DMS 273 (cell line): ENCODE measurements around the gene TMEM175.

ENCODE experiments used
- DNase-seq: peaks from one replicate; lab custom pipeline; 2025; ENCODE audit not compliant: unreplicated experiment; lab: John Stamatoyannopoulos, UW

TMEM175 gene

DNA sequence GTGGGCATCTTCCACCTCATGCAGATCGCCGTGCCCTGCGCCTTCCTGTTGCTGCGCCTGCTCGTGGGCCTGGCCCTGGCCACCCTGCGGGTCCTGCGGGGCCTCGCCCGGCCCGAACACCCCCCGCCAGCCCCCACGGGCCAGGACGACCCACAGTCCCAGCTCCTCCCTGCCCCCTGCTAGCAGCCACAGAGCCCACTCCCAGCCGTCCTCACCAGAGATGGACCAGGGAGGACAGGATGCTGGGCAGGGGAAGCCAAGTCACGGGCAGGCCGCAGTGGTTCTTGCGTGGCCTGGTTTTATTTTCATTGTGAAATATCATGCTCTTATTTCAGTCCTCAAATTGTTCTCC, 26.0 kb downstream of the TMEM175 start:
- no peak for DNase-seq

DNA sequence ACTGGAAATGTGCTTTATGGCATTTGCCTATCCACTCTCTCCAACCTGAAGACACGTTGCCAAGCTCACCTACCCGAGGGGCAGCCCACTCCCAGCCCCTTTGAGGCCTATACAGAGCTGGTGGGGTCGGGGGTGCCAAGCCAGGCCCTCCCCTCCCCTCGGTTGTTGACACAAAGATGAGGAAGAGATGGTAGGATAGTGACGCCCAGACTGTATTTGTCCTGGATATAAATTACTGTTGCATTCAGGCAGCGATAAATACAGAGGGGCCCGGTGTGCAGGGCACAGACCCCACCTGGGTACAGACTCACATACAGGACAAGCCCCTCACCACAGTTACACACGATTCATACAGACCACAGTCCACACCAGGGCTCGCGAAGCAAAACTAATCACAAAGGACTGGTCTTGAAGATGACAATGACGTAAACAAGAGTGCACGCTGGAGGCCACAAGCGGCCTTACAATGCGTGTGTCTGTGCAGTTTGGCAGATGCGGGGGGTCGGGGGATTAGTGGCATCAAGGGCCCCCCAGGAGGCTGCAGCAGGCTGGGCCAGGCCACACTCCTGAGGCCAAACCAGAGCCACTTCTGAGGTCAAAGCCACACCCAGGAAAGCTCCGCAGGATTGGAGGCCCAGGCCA, 26.6 kb downstream of the TMEM175 start:
- DNase-seq = no peak

DNA sequence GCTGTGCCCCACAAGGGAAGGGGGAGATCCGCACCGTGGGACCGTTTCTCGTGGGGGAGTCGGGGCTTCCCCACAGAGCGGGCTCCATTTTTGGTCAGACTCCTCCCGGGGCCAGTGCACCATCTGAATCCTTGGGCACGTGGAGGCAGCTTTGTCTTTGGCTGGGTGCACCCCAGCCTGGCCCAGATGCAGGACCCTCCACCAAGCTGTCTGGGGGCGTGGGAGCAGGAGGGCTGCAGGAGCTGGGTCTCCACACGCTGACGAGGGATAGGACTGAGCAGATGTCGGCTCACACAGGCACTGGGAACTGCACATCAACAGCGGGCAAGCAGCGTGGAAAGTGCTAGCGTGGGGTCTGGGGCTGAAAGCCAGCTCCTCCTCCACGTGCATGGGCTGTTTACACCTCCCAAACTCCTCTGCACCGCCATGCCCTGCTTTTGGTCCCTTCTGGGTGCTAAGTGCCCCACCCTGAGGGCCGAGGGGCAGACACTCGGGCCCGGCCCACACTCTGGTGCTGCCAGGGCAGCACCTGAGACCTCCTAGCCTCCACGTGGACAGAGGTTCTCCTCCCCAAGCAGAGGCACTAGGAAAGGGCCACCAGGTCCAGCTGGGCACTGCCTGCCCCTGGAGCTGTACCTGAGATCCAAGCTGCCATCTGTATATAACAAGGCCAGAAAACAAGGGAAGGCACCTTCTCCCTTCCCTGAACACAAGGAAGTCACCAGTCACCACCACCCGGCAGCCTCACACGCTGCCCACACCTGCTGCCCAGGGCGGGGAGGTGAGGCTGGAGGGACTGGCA, 27.3 kb downstream of the TMEM175 start:
- DNase-seq = no peak

DNA sequence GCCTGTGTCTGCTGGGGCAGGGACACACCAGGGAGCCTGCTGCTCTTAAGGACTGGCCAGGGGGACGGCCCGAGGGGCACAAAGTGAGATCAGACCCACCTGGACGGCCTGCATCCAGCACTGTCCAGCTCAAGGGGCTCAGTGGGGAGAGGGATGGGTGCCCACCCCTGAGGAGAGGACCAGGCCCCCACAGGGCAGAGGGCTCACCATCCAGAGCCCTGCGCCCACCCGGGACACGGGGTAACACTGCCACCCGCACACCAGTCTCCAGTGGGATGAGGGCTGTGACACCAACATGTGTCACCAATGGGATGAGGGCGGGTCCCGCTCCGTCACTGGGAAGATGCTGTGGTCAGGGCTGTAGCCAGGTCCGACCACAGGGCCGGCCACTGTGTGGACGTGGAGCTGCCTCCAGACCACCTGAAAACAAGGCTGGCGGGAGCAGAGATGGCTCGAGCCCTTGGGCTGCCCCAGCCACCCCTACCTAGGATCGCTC, 27.9 kb downstream of the TMEM175 start:
- DNase-seq = no peak

DNA sequence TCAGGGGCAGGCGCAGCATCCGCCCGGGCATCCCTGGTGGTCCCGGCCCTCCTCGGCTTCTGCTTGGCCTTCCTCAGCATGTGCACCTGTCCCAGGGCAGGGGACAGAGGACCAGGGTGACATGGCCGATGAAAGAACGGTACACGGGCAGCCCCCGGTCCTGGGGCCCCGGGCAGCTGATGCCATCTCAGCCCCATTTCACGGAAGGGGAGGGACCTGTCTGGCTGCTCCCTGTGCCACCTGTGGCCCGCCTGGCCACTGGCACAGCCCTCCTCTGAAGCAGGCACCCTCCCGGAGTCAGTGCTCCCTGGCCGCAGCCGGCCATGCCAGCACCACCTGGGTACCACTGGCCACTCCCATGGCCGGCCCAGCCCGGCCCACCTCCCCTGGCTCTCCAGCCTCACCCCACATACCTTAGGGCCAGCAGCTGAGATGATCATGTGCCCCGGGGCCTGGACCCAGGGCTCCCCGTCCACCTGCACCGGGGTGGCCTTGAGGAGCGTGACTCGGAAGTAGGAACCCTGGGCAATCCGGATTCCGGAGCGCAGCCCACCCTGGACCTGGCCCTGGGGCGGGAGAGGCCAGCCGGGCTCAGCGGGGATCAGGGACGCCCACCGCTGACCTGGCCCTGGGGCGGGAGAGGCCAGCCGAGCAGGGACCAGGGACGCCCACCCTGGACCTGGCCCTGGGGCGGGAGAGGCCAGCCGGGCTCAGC, 28.5 kb downstream of the TMEM175 start:
- DNase-seq = no peak

DNA sequence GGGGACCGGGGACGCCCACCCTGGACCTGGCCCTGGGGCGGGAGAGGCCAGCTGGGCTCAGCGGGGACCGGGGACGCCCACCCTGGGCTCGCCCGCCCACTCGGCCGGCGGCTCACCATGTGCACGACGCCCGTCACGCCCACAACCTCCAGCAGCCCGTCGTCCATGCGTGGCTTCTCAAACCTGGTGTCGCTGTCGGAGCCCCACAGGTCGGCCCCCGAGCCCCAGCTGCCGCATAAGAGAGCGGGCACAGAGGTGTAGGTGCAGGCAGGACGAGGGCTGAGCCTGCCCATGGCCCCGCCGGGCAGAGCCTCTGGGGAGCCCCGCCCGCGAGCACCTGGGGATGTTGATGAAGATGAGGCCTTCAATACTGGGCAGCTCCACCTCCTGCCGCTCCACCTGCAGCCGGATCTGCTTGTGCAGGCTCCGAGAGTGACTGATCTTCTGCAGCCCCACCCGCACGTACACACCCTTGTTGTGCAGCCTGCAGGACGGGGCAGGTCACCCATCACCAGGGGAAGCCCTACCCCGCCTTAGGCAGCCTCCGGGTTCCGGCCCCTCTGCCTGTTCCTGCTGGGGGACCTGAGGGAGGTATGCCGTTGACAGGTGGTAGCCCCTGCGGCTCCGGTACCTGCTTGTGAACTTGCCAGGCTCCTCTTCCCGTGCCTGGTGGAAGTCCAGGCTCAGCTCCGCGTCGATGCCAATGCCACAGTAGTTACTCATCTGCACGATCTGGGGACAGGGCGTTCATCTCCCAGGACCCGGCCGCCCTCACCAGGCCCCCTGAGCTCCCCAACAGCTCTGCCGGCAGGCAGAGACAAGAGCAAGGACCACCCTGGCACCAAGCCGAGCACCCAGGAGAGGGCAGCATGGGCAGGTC, 29.3 kb downstream of the TMEM175 start:
- no peak for DNase-seq

DNA sequence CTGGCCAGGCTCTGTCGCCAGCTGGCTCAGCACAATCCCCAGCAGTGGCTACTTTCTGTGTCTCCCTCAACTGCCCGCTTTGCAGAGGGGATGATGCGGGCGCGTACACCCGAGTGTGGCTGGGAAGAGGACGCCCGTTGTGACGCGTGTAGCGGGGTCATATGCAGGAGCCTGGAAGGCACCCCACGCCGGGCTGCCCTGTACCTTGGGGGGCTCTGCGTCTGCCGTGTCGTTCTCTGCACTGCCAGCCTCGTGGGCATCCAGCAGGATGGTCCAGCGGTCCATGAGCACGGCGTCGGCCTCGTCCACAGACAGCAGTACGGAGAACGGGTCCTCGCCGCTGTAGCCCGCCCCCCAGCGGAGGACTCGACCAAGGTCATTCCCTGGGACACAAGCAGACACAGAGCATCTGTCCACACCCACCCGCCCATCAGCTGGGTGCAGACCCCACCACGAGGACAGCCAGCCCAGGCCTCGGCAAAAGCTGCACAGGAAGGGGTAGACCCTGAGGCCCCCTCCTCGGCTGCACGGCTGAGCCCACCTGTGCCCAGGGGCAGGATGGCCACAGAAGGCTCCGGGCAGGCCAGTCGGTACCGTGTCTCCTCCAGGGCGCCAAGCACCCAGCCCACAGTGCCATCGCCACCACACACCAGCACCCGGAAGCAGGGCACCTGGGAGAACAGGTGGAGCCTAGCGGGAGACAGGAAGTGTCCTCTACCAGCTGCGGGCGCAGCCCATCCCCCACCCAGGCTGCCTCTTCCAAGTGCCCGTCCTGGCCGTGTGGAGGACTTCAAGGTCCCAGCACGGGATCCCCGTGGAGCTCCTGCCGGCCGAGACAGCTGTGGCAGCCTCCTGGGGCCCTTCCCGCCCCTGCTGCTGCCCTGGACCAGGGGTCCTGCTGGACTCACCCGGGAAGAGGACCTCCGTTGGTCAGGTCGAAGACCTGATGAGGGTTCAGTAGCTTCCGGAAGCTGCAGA, 30.3 kb downstream of the TMEM175 start:
- DNase-seq = no peak

DNA sequence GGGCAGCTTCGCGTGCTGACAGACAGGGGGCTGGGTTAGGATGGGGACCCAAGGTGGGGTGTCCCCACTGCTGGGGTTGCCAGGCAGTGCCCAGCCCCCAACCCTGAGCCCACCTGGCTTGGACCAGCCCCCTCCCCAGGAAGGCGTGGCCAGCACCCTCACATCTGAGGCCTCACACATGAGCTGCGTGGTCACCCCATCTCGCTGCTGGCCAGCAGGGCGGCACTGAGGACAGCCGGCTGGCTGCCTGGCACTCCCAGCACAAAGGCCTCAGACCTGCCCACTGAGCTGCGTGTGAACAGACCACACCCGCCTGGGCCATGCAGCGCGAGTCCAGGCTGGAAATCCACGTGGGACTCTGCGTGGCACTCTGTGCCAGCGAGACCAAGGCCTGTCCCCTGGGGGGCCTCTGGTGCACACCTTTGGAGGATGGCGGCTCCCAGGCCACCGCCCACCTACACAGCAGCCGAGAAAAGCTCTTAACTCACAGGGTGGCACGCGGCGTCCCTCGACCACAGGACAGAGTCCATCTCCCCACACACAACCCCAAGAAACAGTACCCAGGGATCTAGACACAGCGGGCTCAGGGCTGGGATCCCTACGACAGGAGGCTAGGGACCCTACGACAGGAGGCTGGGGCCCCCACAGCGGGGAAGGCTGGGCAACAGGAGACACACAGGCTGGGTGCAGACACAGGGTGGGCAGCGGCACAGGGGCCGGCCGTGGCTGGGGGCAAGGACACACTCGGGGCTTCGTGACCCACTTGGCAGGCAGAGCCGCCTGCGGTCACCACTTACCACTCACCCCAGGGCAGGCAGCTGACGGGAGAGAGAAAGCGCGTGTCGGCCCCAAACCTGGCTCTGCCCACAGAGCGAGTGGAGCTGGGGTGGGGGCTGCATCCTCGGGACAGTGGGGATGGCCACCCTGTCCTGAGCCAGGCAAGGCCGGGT, 31.3 kb downstream of the TMEM175 start:
- DNase-seq = no peak

DNA sequence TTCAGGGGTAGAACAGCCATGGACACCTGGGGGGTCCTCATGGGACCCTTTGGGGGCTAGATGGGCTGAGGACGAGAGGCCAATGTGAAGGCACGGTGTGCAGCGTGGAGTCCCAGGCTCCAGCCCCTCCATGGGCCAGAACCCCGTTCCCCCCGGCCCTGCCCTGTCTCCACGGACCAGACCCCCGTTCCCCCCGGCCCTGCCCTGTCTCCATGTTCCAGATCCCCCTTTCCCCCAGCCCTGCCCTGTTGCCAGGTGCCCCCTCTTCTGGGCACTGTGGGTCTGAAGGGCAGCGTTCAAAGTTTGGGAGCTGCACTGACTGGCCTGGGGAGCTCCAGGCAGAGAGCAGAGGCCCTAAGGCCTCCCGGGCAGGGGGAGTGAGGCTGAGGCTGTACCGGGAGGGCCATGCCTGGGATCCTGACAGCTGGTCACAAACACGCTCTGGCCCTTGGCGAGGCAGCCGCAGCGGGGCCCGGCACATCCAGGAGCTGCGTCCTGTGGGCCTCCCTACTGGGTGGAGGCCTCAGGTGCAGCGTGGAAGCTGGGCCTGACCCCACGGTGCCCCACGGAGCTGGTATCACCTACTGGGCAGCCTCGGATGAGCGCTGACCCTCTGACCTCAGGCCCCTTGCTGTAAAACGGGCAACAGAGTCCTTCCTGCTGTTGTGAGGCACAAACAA, 32.2 kb downstream of the TMEM175 start:
- DNase-seq = no peak

DNA sequence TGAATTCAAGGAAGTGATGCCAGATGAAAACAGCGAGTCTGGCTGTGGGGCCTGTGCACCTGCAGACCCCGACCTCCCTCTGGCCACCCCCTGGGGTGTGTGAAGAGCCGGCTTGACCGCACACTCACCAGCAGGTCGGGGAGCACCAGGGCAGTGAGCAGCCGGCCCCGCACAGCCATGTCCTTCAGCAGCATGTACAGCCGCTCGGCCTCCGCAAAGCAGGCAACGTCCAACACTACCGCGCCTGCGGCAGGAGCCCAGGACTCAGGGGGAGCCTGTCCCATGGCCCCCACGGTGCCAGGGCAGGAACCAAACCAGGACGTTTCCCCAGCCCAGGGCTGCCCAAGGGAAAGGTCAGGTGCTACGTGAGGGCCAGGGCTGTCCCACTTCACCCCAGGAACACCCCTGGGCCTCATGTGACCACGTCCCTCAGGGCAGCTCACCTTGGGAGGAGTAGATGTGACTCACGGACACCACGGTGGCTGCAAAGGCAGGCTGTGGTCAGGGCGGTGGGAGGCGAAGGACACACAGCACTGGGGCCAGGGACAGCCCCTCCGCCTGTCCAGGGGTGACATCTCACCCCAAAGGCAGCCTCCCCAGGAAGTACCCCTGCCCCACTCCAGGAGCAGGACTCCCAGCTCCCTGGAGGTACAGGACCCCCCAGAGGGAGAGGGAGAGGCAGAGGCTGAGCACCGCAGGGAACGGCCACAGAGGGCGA, 32.9 kb downstream of the TMEM175 start:
- no peak for DNase-seq

DNA sequence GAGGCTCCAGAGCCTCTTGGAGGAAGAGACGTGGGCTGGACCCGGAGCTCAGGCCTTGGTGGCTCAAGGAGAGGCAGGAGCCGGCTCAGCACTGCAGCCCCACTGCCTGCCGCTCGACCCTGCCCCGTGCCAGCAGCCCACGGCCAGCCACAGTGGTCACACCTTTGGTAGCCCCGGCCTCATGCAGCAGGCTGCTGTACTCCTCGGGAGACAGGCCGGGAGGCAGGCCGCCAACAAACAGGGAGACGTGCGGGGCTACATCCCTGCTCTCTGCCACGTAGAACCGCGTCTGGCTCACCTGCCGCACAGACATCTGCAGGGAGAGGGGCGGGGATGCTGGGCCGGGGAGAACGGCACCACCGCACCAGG, 33.5 kb downstream of the TMEM175 start:
- no peak for DNase-seq

DNA sequence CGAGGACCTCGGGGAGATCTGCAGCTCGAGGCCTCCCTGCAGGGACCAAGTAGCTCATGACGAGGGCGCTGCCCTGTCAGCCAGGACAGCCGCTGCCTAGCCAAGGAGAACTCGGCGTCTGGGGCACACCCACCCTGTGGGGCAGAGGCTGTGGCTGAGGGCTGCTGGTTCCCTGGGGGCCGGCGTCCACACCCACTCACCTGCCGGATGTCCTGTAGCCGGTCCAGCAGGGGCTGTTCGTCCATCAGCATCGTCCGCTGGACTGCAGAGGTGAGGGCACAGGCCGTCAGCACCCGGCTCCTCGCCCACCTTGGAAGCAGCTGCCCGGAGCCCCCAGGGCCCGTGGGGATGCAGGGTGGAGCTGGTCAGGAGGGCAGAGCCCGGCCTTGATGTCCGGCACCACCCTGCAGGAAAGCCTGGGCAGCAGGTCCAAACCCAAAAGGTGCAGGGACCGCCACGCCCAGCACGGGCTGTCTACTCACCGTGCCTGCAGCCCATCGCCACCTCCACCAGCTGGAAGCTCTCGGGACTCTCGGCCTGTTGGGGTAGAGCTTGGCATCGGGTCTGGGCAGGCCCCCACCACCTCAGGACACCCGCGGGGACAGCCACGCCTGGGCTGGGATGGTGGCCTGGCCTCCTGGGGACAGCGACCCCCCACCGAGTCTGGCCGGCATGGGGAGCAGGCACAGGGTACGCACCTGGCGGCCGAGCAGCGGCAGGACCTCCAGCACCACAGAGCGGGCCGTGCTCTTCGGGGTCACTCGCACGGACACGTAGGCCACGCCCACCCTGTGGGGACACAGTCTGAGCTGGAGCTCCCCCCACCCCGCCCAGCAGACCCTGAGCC, 34.2 kb downstream of the TMEM175 start:
- DNase-seq = no peak

DNA sequence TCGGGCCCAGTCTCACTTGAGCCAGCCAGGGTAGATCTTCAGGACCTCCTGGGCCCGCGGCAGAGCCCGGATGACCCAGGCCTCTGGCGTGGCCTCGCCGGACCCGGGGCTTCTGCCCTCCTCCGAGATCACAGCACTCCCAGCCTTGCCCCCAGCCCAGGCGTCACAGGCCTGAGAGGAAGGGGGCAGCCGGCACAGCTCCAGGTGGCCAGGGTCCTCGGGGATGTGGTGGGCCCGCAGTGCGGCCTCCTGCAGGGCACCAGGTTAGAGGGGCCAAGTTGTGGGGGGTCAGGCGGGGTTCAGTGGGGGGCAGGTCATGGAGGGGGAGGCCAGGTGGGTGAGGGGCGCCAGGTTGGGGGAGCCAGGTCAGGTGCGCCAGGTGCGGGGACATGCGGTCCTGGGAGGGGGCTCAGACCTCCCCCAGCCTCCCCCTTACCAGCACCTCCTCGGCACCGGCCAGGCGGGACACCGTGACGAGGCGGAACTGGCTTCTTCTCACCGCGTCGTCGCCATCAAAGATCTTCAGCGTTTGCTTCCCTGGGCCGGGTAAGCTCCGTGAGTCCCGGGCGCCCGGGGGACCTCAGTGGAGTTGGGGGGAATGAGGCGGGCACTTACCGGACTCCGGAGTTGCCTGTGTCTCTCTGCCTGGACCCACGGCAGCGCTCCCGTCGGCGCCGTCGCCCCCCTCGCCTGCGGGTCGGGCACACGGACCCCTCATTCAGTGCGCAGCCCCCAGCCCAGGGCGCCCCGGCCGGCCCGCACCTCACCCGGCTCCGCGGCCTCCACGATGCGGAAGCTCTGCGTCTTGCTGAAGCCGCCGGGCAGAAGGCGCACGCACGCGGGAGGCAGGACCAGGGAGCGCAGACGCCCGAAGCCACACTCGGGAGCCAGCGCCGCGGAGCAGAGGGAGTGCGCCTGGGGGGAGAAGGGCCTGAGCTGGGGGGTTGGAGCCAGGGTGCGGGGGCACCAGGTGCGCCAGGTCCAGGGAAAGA, 35.1 kb downstream of the TMEM175 start:
- DNase-seq = no peak

DNA sequence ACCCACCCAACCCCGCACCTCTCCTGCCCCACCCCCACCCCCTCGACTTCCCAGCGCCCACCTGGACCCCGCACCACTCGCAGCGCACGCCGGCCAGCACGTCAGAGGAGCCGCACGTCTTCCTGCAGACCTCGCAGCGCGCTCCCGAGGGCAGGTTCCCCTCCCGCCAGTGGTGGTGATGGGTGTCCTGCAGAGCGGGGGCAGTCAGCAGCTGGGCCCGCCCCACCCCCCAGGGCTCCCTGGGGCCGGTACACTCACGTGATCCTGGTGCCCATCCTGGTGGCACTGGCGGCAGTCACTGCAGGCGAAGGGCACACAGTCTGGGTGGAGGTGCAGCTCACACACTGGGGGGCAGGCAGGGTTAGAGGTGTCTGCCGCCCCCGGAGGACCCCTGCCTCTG, 36.0 kb downstream of the TMEM175 start:
- DNase-seq = no peak

DNA sequence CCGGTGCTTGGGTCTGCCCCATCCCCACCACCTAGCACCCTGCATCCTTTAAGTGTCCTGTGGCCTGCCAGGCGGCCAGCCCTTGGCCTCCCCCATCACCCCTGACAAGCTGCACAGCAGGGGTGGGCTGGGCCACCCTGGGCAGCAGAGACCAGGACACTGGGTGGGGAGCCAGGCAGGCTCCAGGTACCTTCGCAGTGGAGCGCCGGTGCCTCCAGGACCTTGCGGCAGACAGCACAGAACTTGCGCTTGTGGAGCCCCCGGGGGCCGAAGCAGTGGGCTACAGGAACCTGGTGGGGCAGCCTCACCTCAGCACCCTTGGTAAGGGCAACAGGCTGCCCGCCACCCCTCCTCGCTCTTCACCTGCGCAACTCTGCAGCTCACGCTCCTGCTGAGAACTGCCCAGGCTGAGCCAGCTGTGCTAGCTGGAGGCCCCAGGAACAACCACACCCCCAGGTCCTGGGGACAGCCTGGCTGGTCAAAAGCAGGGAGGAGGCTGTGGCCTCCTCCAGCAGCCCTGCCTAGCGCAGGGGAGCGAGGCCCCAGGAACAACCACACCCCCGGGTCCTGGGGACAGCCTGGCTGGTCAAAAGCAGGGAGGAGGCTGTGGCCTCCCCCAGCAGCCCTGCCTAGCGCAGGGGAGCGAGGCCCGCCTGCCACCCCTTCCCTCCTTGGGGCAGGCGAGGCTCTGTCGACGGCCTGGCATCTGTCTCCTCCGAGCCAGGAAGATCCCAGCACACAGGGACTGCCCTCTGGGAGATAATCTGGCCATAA, 36.5 kb downstream of the TMEM175 start:
- no peak for DNase-seq
